Neural progenitor cell (in vitro differentiated cells): ENCODE results near the gene PDE6D. TPM values are rescaled to one million over a fixed set of nuclear protein-coding genes. Genes with fewer than 3 reads are reported as not detected.

Experiments used
- DNase-seq: peaks from one replicate; pipeline ENCODE4 v3.0.0-alpha.2; 2016; ENCODE audit warnings: low spot score
- H2AFZ ChIP-seq: fragments of 200-600 bp; sonication (generic); replicated peaks from 2 replicates; pipeline ENCODE4 v1.6.1; 2016; ENCODE audit warnings: antibody characterized with exemption
- H3F3A ChIP-seq: fragments of 200-600 bp; sonication (generic); 2 replicates; pipeline ENCODE4 v1.6.1; 2016; ENCODE audit warnings: antibody characterized with exemption, low read depth
- H3K27ac ChIP-seq: fragments of 200-600 bp; sonication (generic); 2 replicates; pipeline ENCODE4 v1.5.1; 2016; ENCODE audit warnings: mild to moderate bottlenecking
- H3K27me3 ChIP-seq: fragments of 200-600 bp; sonication (generic); 2 replicates; pipeline ENCODE4 v1.6.1; 2016; ENCODE audit warnings: mild to moderate bottlenecking, moderate library complexity
- H3K36me3 ChIP-seq: fragments of 200-600 bp; sonication (generic); 2 replicates; pipeline ENCODE4 v1.5.1; 2016
- H3K4me1 ChIP-seq: fragments of 200-600 bp; sonication (generic); 2 replicates; pipeline ENCODE4 v1.6.1; 2016; ENCODE audit warnings: mixed run types
- H3K4me2 ChIP-seq: fragments of 200-600 bp; sonication (generic); 2 replicates; pipeline ENCODE4 v1.6.1; 2016
- H3K4me3 ChIP-seq: fragments of 200-600 bp; sonication (generic); 2 replicates; pipeline ENCODE4 v1.5.1; 2016
- H3K79me2 ChIP-seq: fragments of 200-600 bp; sonication (generic); 2 replicates; pipeline ENCODE4 v1.6.1; 2016; ENCODE audit warnings: low read depth
- H3K9ac ChIP-seq: fragments of 200-600 bp; sonication (generic); 2 replicates; pipeline ENCODE4 v1.6.1; 2016
- H3K9me3 ChIP-seq: fragments of 200-600 bp; sonication (generic); 2 replicates; pipeline ENCODE4 v1.5.1; 2016; ENCODE audit warnings: low read depth
- H4K20me1 ChIP-seq: fragments of 200-600 bp; sonication (generic); 2 replicates; pipeline ENCODE4 v1.6.1; 2016; ENCODE audit warnings: low read depth
- H3K27ac Mint-ChIP-seq: 3 replicates; pipeline ENCODE4 v1.8.0; 2021; ENCODE audit warnings: mixed read lengths
- H3K27me3 Mint-ChIP-seq: 2 replicates; pipeline ENCODE4 v1.8.0; 2022; ENCODE audit warnings: low read depth, mild to moderate bottlenecking, inconsistent platforms, moderate library complexity, mixed read lengths; ENCODE audit not compliant: insufficient read depth
- H3K36me3 Mint-ChIP-seq: 3 replicates; pipeline ENCODE4 v1.8.0; 2021; ENCODE audit warnings: mixed read lengths
- H3K4me1 Mint-ChIP-seq: 3 replicates; pipeline ENCODE4 v1.8.0; 2021; ENCODE audit warnings: mixed read lengths
- H3K4me3 Mint-ChIP-seq: 3 replicates; pipeline ENCODE4 v1.8.0; 2021; ENCODE audit warnings: mild to moderate bottlenecking, moderate library complexity, mixed read lengths
- H3K9me3 Mint-ChIP-seq: 3 replicates; pipeline ENCODE4 v1.8.0; 2020; ENCODE audit warnings: mixed read lengths
- EZH2 ChIP-seq: fragments of 200-600 bp; sonication (generic); IDR thresholded peaks from 2 replicates; pipeline ENCODE4 v1.6.1; 2017; ENCODE audit warnings: antibody characterized with exemption, mild to moderate bottlenecking, moderate library complexity
- EZH2phosphoT487 ChIP-seq: fragments of 200-600 bp; sonication (generic); IDR thresholded peaks from 2 replicates; pipeline ENCODE4 v1.6.1; 2017; ENCODE audit warnings: antibody characterized with exemption
- small RNA-seq: library from RNA; depleted of rRNA; stranded (forward); fragments of <200 nt; gene quantifications from one replicate; pipeline ENCODE3, GENCODE V24; 2015
- total RNA-seq: library from RNA; depleted of rRNA; stranded (reverse); fragments of >200 nt; gene quantifications from 2 replicates; pipeline ENCODE4 v1.2.3, GENCODE V29; 2015; ENCODE audit warnings: low replicate concordance
- TF ChIP-seq, protein P1 (sequence below): fragments of 200-600 bp; sonication (generic); IDR thresholded peaks from 2 replicates; pipeline ENCODE4 v1.5.1; 2017; ENCODE audit warnings: antibody characterized with exemption, mild to moderate bottlenecking

PDE6D gene
- total RNA-seq, 1 donor from 2014 or later: 52.6 TPM

DNA sequence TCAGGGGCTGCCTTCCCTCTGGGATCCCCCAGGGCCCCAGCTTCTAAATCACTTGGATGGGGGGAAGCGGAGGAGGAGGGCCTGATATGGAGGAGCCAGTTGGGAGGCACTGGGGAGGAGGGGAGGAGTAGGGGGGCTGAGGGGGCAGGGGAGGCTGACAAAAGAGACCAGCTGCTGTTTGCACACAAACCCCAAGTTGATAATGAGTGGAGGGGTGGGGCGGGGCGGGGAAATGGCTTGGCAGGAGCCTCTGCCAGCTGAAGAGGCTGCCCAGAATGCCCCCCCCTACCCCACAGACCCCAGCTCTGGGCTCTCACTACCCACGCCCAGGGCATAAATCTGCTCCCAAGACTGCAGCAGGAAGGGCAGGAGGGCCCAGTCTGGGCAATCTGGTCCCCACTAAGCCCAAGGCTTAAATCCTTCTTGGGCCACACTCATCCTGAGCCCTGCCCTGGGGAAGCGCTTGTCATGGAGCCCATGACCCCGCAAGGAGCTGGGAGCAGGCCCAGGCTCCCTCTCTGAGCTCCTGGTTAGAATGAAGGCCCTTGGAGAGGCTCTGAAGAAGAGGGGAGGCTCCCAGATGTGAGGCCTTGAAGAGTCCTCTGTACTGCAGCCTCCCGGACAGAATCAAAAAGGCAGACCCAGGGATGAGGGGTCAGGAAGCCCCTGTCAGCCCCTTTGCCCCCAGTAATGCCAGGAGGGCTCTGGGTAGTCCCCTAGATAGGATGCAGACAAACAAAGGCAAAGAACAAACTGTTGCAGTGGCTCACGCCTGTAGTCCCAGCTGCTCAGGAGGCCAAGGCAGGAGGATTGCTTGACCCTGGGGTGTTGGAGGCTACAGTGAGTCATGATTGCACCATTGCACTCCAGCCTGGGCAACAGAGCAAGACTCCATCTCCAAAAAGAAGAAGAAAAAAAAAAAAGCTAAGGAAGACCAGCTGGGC, 97.5 kb downstream of the PDE6D start:
- TF ChIP-seq EZH2phosphoT487: no peak
- Histone ChIP-seq H3K9ac (no peak overlapping the region), H3K27ac (peak overlapping the region; percentile 59), H3K36me3 (no peaks in the 10 kb centered on the region), H3K9me3 (no peaks in the 10 kb centered on the region), H3K4me2 (no peak overlapping the region), H4K20me1 (no peaks in the 10 kb centered on the region), H3F3A (peaks cover 53% of the 10 kb centered on the region), H3K4me3 (no peak overlapping the region), H3K4me1 (peaks cover 36% of the 10 kb centered on the region), H2AFZ (no peak overlapping the region), H3K27me3 (no peaks in the 10 kb centered on the region), H3K79me2 (peaks cover 26% of the 10 kb centered on the region)
- DNase-seq: peak; percentile 23
- Mint-ChIP-seq H3K36me3 (no peaks in the 10 kb centered on the region), H3K4me3 (no peak overlapping the region), H3K4me1 (peaks cover 45% of the 10 kb centered on the region), H3K27ac (peak overlapping the region; percentile 53), H3K9me3 (no peaks in the 10 kb centered on the region), H3K27me3 (peaks cover 21% of the 10 kb centered on the region)

DNA sequence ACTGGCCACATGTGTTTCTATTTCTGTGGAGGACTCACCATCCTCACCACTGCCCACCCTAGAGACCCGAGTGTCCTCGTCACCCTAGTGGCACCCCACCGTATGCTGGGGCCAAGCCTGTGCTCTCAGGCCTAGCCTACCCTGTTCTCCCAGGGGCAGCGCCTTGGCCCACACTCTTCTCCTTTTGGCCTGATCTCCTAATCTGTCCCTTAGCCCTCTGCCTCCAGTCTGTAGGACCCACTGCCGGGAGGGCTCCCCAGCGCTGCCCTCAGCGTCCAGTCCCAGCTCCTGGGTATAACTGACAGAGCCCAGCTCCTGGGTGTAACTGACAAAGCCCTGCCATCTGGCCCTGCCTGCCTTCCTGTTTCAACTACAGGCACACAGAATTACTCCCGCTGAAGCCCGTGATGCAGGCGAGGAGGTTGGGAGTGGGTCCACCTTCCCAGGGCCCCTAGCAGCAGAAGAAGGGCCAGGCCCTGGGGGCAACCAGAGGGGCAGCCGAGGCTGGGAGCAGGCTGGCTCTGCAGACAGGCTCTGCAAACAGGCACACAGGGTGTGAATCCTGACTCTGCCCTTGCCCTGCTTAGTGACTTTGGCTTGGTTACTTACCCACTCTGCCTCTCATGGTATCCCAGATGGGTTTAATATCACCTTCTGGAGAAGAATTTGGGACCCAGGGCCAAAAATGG, 98.3 kb downstream of the PDE6D start:
- no peak overlapping the region for H3K9ac ChIP-seq
- peak overlapping the region; percentile 54 for H3K4me3 Mint-ChIP-seq
- no peaks in the 10 kb centered on the region for H3K36me3 ChIP-seq
- H3K36me3 Mint-ChIP-seq: no peaks in the 10 kb centered on the region
- H3F3A ChIP-seq: peaks cover 53% of the 10 kb centered on the region
- H3K27ac Mint-ChIP-seq: peak overlapping the region; percentile 97
- peaks cover 21% of the 10 kb centered on the region for H3K27me3 Mint-ChIP-seq
- H3K79me2 ChIP-seq: peaks cover 25% of the 10 kb centered on the region
- H3K9me3 ChIP-seq: no peaks in the 10 kb centered on the region
- no peaks in the 10 kb centered on the region for H4K20me1 ChIP-seq
- no peaks in the 10 kb centered on the region for H3K9me3 Mint-ChIP-seq
- peak overlapping the region; percentile 59 for H3K27ac ChIP-seq
- TF ChIP-seq EZH2phosphoT487: no peak
- no peak for TF ChIP-seq EZH2
- TF ChIP-seq, protein P1, sequence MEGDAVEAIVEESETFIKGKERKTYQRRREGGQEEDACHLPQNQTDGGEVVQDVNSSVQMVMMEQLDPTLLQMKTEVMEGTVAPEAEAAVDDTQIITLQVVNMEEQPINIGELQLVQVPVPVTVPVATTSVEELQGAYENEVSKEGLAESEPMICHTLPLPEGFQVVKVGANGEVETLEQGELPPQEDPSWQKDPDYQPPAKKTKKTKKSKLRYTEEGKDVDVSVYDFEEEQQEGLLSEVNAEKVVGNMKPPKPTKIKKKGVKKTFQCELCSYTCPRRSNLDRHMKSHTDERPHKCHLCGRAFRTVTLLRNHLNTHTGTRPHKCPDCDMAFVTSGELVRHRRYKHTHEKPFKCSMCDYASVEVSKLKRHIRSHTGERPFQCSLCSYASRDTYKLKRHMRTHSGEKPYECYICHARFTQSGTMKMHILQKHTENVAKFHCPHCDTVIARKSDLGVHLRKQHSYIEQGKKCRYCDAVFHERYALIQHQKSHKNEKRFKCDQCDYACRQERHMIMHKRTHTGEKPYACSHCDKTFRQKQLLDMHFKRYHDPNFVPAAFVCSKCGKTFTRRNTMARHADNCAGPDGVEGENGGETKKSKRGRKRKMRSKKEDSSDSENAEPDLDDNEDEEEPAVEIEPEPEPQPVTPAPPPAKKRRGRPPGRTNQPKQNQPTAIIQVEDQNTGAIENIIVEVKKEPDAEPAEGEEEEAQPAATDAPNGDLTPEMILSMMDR: no peak
- H3K4me3 ChIP-seq: no peak overlapping the region
- H2AFZ ChIP-seq: no peak overlapping the region
- H3K4me2 ChIP-seq: no peak overlapping the region
- H3K4me1 Mint-ChIP-seq: peaks cover 42% of the 10 kb centered on the region
- H3K4me1 ChIP-seq: peaks cover 34% of the 10 kb centered on the region
- no peaks in the 10 kb centered on the region for H3K27me3 ChIP-seq
- peak; percentile 17 for DNase-seq

Small RNA genes within 50 kb of the gene (small RNA-seq; reads per million reads assigned to genes)
- not detected for gene AC073476.4
- not detected for gene RF00015

Other genes with a start within 250 kb of the PDE6D start
- not detected in 2 replicates for gene TEX44, start 188.4 kb downstream of the PDE6D start, total RNA-seq
- gene PTMA, start 72.8 kb downstream of the PDE6D start, total RNA-seq: 1,850 and 2,102 TPM in 2 replicates
- 56.1 and 63.3 TPM in 2 replicates for gene COPS7B, start 5.2 kb upstream of the PDE6D start, total RNA-seq
- not detected in 2 replicates for gene NPPC, start 145.1 kb upstream of the PDE6D start, total RNA-seq
- 23.2 and 35.3 TPM in 2 replicates for gene DIS3L2, start 180.4 kb upstream of the PDE6D start, total RNA-seq